H1 (cell line): ENCODE results near the gene FGF1. TPM values are rescaled to one million over a fixed set of nuclear protein-coding genes. Genes with fewer than 3 reads are reported as not detected.

ENCODE experiments used
- CTCF ChIA-PET: fragments of 300-600 bp; sonication (Branson Sonifier 250); formaldehyde crosslinking; loops from one replicate; lab custom pipeline; 2021; ENCODE audit not compliant: partially characterized antibody; lab: Charles Lee
- POLR2A ChIA-PET: fragments of 300-600 bp; sonication (Branson Sonifier 250); formaldehyde crosslinking; loops from one replicate; lab custom pipeline; 2021; ENCODE audit warnings: inconsistent platforms; ENCODE audit not compliant: partially characterized antibody; lab: Charles Lee
- DNase-seq, 2 experiments: peaks; one replicate each; pipeline versions ENCODE4 v3.0.0 to v3.0.0-alpha.2; 2010 to 2022; ENCODE audit warnings: low spot score in 2 of 2, low read depth in 1 of 2, mixed read lengths in 1 of 2
- FAIRE-seq: peaks from 2 replicates; lab custom pipeline; 2011; peaks lifted over from hg19 to GRCh38; lab: Jason Lieb, UNC
- H2AFZ ChIP-seq: 2 replicates; pipeline ENCODE4 v1.8.1; 2012; ENCODE audit warnings: low read length, inconsistent platforms
- H2AK5ac ChIP-seq: 2 replicates; pipeline ENCODE4 v1.6.1; 2013; ENCODE audit warnings: low read depth, low read length
- H2BK120ac ChIP-seq: replicated peaks from 2 replicates; pipeline ENCODE3; 2013; ENCODE audit warnings: low read depth, low read length, inconsistent platforms
- H2BK12ac ChIP-seq: 2 replicates; pipeline ENCODE4 v1.6.1; 2013; ENCODE audit warnings: low read depth, low read length
- H2BK15ac ChIP-seq: 2 replicates; pipeline ENCODE4 v1.6.1; 2013; ENCODE audit warnings: low read length
- H2BK20ac ChIP-seq: 2 replicates; pipeline ENCODE4 v1.6.1; 2013; ENCODE audit warnings: low read length
- H2BK5ac ChIP-seq: 2 replicates; pipeline ENCODE4 v1.6.1; 2013; ENCODE audit warnings: low read depth, low read length
- H3K14ac ChIP-seq: 2 replicates; pipeline ENCODE4 v1.6.1; 2013; ENCODE audit warnings: inconsistent platforms; ENCODE audit not compliant: insufficient read length
- H3K18ac ChIP-seq: 2 replicates; pipeline ENCODE4 v1.6.1; 2013; ENCODE audit warnings: low read length; ENCODE audit errors: extremely low read depth
- H3K23ac ChIP-seq: 2 replicates; pipeline ENCODE4 v1.6.1; 2013; ENCODE audit warnings: inconsistent platforms; ENCODE audit not compliant: insufficient read length
- H3K23me2 ChIP-seq: 2 replicates; pipeline ENCODE4 v1.6.1; 2013; ENCODE audit warnings: low read depth, low read length
- H3K27ac ChIP-seq: 2 replicates; pipeline ENCODE4 v1.6.1; 2011; ENCODE audit warnings: low read depth, low read length, inconsistent platforms
- H3K27me3 ChIP-seq, 4 experiments: replicated peaks in 1 of 4; 1 replicate in 1 of 4; 2 replicates in 3 of 4; pipeline versions ENCODE4 v1.6.1 to v1.8.1; 2011 to 2013; ENCODE audit warnings: low read length in 3 of 4, mild to moderate bottlenecking in 3 of 4, inconsistent platforms in 2 of 4, mixed read lengths in 2 of 4, moderate library complexity in 1 of 4; ENCODE audit not compliant: control insufficient read depth in 3 of 4, insufficient read depth in 3 of 4; ENCODE audit errors: extremely low read depth in 1 of 4
- H3K36me3 ChIP-seq, 4 experiments: 2 replicates each; pipeline versions ENCODE4 v1.6.1 to v1.8.1; 2011 to 2013; ENCODE audit warnings: mild to moderate bottlenecking in 4 of 4, low read length in 3 of 4, moderate library complexity in 2 of 4, control low read depth in 1 of 4, inconsistent platforms in 1 of 4; ENCODE audit not compliant: insufficient read depth in 4 of 4, control insufficient read depth in 2 of 4
- H3K4ac ChIP-seq: replicated peaks from 2 replicates; pipeline ENCODE3; 2013; ENCODE audit warnings: low read length, low read depth, mixed read lengths, inconsistent platforms; ENCODE audit not compliant: insufficient read length
- H3K4me1 ChIP-seq, 4 experiments: replicated peaks in 1 of 4; 1 replicate in 1 of 4; 2 replicates in 3 of 4; pipeline versions ENCODE4 v1.6.1 to v1.8.1; 2011 to 2013; ENCODE audit warnings: low read length in 3 of 4, inconsistent platforms in 2 of 4, mixed read lengths in 1 of 4; ENCODE audit not compliant: insufficient read depth in 4 of 4, control insufficient read depth in 3 of 4
- H3K4me2 ChIP-seq, 2 experiments: 2 replicates each; pipeline versions ENCODE4 v1.6.1 to v1.8.1; 2011 to 2013; ENCODE audit warnings: low read depth in 2 of 2, low read length in 2 of 2, control low read depth in 1 of 2, inconsistent platforms in 1 of 2, mild to moderate bottlenecking in 1 of 2; ENCODE audit not compliant: insufficient read depth in 1 of 2
- H3K4me3 ChIP-seq, 4 experiments: fragments of 200-600, 300-600 bp in 1 of 4; sonication (generic), shearing (Covaris generic), sonication (Bioruptor Twin) in 1 of 4; 2 replicates each; pipeline versions ENCODE4 v1.5.1 to v1.8.1; 2011 to 2016; ENCODE audit warnings: low read length in 4 of 4, low read depth in 3 of 4, control low read depth in 2 of 4, inconsistent platforms in 2 of 4, mild to moderate bottlenecking in 2 of 4, mixed read lengths in 1 of 4, moderate library complexity in 1 of 4; ENCODE audit not compliant: insufficient read depth in 2 of 4; ENCODE audit errors: extremely low read depth in 1 of 4
- H3K56ac ChIP-seq: replicated peaks from 2 replicates; pipeline ENCODE3; 2013; ENCODE audit warnings: low read depth, mild to moderate bottlenecking, mixed read lengths, low read length, inconsistent platforms; ENCODE audit not compliant: insufficient read length
- H3K79me1 ChIP-seq: 2 replicates; pipeline ENCODE4 v1.6.1; 2013; ENCODE audit warnings: low read depth, low read length, control low read depth
- H3K79me2 ChIP-seq, 2 experiments: 2 replicates each; pipeline versions ENCODE4 v1.6.1 to v1.8.1; 2012 to 2013; ENCODE audit warnings: low read length in 2 of 2, mild to moderate bottlenecking in 2 of 2, inconsistent platforms in 1 of 2; ENCODE audit not compliant: insufficient read depth in 2 of 2, control insufficient read depth in 1 of 2
- H3K9ac ChIP-seq, 4 experiments: replicated peaks in 1 of 4; 1 replicate in 1 of 4; 2 replicates in 3 of 4; pipeline versions ENCODE4 v1.6.1 to v1.8.1; 2011 to 2013; ENCODE audit warnings: low read depth in 3 of 4, low read length in 3 of 4, control low read depth in 2 of 4, mild to moderate bottlenecking in 2 of 4, moderate library complexity in 2 of 4, inconsistent platforms in 1 of 4; ENCODE audit errors: extremely low read depth in 1 of 4
- H3K9me3 ChIP-seq, 2 experiments: 2 replicates each; pipeline versions ENCODE4 v1.6.1 to v1.8.1; 2012 to 2013; ENCODE audit warnings: mild to moderate bottlenecking in 2 of 2, moderate library complexity in 2 of 2, control low read depth in 1 of 2, inconsistent platforms in 1 of 2, low read depth in 1 of 2, low read length in 1 of 2, mixed read lengths in 1 of 2; ENCODE audit not compliant: insufficient read depth in 2 of 2
- H4K20me1 ChIP-seq, 2 experiments: replicated peaks in 1 of 2; 2 replicates each; pipeline versions ENCODE3 to v1.8.1; 2011 to 2013; ENCODE audit warnings: inconsistent platforms in 2 of 2, low read length in 2 of 2, mild to moderate bottlenecking in 1 of 2; ENCODE audit not compliant: insufficient read depth in 2 of 2, control insufficient read depth in 1 of 2
- H4K5ac ChIP-seq: 2 replicates; pipeline ENCODE4 v1.6.1; 2013; ENCODE audit warnings: low read length, low read depth, mixed read lengths, inconsistent platforms; ENCODE audit not compliant: insufficient read length
- H4K8ac ChIP-seq: 2 replicates; pipeline ENCODE4 v1.8.0; 2013; ENCODE audit warnings: mild to moderate bottlenecking, moderate library complexity, low read length, inconsistent platforms; ENCODE audit not compliant: insufficient read depth; ENCODE audit errors: extremely low read depth
- H4K91ac ChIP-seq: replicated peaks from 2 replicates; pipeline ENCODE3; 2013; ENCODE audit warnings: low read length, mixed read lengths, inconsistent platforms; ENCODE audit not compliant: insufficient read length
- BCL11A ChIP-seq, 2 experiments: IDR thresholded peaks; one replicate each; pipeline ENCODE4 v1.6.1; 2011; ENCODE audit warnings: low read depth in 2 of 2, low read length in 2 of 2, mild to moderate bottlenecking in 2 of 2
- CHD1 ChIP-seq: IDR thresholded peaks from 2 replicates; pipeline ENCODE4 v1.6.1; 2012; ENCODE audit warnings: low read depth, low read length, improper control_type of control experiment
- EZH2 ChIP-seq: fragments of 200-600 bp; sonication (generic); IDR thresholded peaks from 2 replicates; pipeline ENCODE4 v1.7.1; 2012; ENCODE audit warnings: low read depth, mild to moderate bottlenecking, moderate library complexity, low read length, inconsistent platforms; ENCODE audit not compliant: severe bottlenecking
- JUN ChIP-seq: IDR thresholded peaks from 2 replicates; pipeline ENCODE4 v1.6.1; 2011; ENCODE audit warnings: low read depth, mild to moderate bottlenecking, improper control_type of control experiment, low read length
- KDM5A ChIP-seq: fragments of 200-600 bp; IDR thresholded peaks from 2 replicates; pipeline ENCODE4 v1.7.1; 2012; ENCODE audit warnings: mild to moderate bottlenecking, low read length, inconsistent platforms, mixed read lengths
- MAFK ChIP-seq: IDR thresholded peaks from 2 replicates; pipeline ENCODE4 v1.6.1; 2012; ENCODE audit warnings: low read depth, mild to moderate bottlenecking, improper control_type of control experiment, low read length
- POLR2AphosphoS5 ChIP-seq: IDR thresholded peaks from 2 replicates; pipeline ENCODE4 v1.6.1; 2011; ENCODE audit warnings: low read depth, low read length
- SP1 ChIP-seq: IDR thresholded peaks from 2 replicates; pipeline ENCODE4 v1.6.1; 2011; ENCODE audit warnings: low read depth, low read length
- SUZ12 ChIP-seq: fragments of 200-600 bp; sonication (generic); IDR thresholded peaks from 2 replicates; pipeline ENCODE4 v1.6.1; 2012; ENCODE audit warnings: mild to moderate bottlenecking, inconsistent platforms, low read length, moderate library complexity, mixed read lengths
- ZNF274 ChIP-seq: IDR thresholded peaks from 2 replicates; pipeline ENCODE4 v1.7.0; 2012; ENCODE audit warnings: low read length, borderline replicate concordance; ENCODE audit errors: extremely low read depth
- WGBS, 2 experiments: shearing (Covaris generic) in 1 of 2; methylation state at CpG; one replicate each; pipeline versions ENCODE4 v1.1.6 to v1.1.7; 2013 to 2015; ENCODE audit warnings: low lambda C conversion rate in 2 of 2, mixed read lengths in 2 of 2, inconsistent platforms in 1 of 2, low coverage in 1 of 2, missing lambda C conversion rate in 1 of 2; ENCODE audit not compliant: insufficient replicate concordance in 2 of 2, insufficient coverage in 1 of 2, insufficient read length in 1 of 2; ENCODE audit errors: extremely low coverage in 1 of 2, missing lambda C conversion rate in 1 of 2; 5-methylcytosine and 5-hydroxymethylcytosine counted together
- polyA plus RNA-seq, 7 experiments: library from polyadenylated mRNA; depleted of rRNA in 3 of 7; stranded (reverse) in 5 of 7; unstranded in 2 of 7; fragments of >200 nt in 5 of 7; fragments of 200-250 nt in 2 of 7; gene quantifications; 1 replicate in 5 of 7; 2 replicates in 1 of 7; 4 replicates in 1 of 7; pipeline versions ENCODE4 v1.2.1 to v1.2.3, GENCODE V29; 2011 to 2013; ENCODE audit warnings: missing spikeins in 2 of 7, mixed read lengths in 2 of 7
- total RNA-seq: library from RNA; stranded (reverse); fragmentation: NEBNext Ultra II Directional; extraction: Animal tissue kit (Norgen Biotek cat#: 25700); gene quantifications from 2 replicates; pipeline ENCODE4 v1.2.1, GENCODE V29; 2021

FGF1 gene
- total and polyA plus RNA-seq, 2 of the 8 experiments (the other 6 are each of a cell fraction or from before 2014, with no cell fraction given) = 0.30 to 0.50 TPM

DNA sequence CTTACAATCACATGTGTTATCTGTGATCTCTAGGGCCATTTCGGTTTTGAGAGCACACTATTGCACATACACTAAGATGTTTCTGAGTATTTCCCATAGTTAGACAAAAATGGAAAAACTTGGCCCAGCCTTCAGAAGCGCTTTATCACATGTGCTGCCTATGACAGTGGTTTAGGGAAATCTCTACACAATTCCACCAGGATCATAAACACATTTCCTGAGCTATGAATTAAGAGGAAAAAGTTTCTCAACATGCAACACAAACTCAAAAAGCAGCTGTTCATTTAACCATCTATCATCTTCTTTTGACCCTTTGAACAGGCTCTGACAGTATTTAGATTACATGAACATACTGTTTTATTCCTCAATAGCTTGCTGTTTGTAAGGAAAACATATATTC is 15.1 kb downstream of the FGF1 start:
- Histone ChIP-seq H2BK20ac (no peak overlapping the region), H3K9ac (no peak overlapping the region), H2BK12ac (no peak overlapping the region), H3K27ac (no peak overlapping the region), H3K79me1 (no peaks in the 10 kb centered on the region), H3K79me2 (no peaks in the 10 kb centered on the region), H2AK5ac (no peak overlapping the region), H3K56ac (no peak overlapping the region), H4K8ac (no peak overlapping the region), H2AFZ (no peak overlapping the region), H3K9me3 (no peaks in the 10 kb centered on the region), H3K4ac (no peak overlapping the region), H3K36me3 (no peaks in the 10 kb centered on the region), H2BK120ac (no peak overlapping the region), H3K23ac (no peak overlapping the region), H3K23me2 (no peaks in the 10 kb centered on the region), H4K20me1 (no peaks in the 10 kb centered on the region), H2BK5ac (no peak overlapping the region), H3K4me3 (no peak overlapping the region), H3K14ac (no peak overlapping the region), H4K5ac (no peak overlapping the region), H3K4me1 (peaks cover 0 to 6% (median 0%) of the 10 kb centered on the region in 4 experiments; a peak in 1 of 7 replicates), H4K91ac (no peak overlapping the region), H3K18ac (no peak overlapping the region), H3K27me3 (no peaks in the 10 kb centered on the region; a peak in 3 of 7 replicates), H2BK15ac (no peak overlapping the region), H3K4me2 (no peak overlapping the region)
- FAIRE-seq (no peak), DNase-seq (no peak)
- ChIA-PET POLR2A (no interaction called here), CTCF (interaction anchor here (1.0 to 5.3 kb wide), 7 partner anchors 11 to 31 kb away, joined by 5 to 41 read pairs (median 5); partner anchors contain the start of gene FGF1)
- 91% methylated on average over 2 of the region's 2 CpGs; no CpG with 5 or more reads in 1 of the 2 experiments for WGBS, 2 experiments
- no peak for TF ChIP-seq MAFK
- TF ChIP-seq CHD1 = no peak
- no peak for TF ChIP-seq POLR2AphosphoS5
- no peak for TF ChIP-seq KDM5A
- no peak for TF ChIP-seq ZNF274
- no peak for TF ChIP-seq BCL11A (IDR thresholded peaks at IDR 0.05; ENCODE audit: low read depth in 2 of 2, low read length in 2 of 2)
- no peak for TF ChIP-seq SP1
- TF ChIP-seq EZH2 = no peak
- TF ChIP-seq SUZ12 = no peak
- no peak for TF ChIP-seq JUN
